GM10266 (cell line): Measurements from ENCODE around the gene SLC30A1.
"Not testable (repeated sequence)": the region's sequence is repeated elsewhere in the genome, so short reads cannot be mapped to it uniquely, and the experiment has no call there.

ENCODE experiments used
- DNase-seq: peaks from one replicate; pipeline ENCODE4 v3.0.0; 2012; ENCODE audit errors: extremely low spot score
- TF ChIP-seq, protein P1 (sequence below): IDR thresholded peaks from 2 replicates; pipeline ENCODE4 v1.5.1; 2012; ENCODE audit warnings: mild to moderate bottlenecking, low read depth; ENCODE audit not compliant: control insufficient read depth, insufficient read depth; ENCODE audit errors: missing control alignments

The SLC30A1 gene

DNA sequence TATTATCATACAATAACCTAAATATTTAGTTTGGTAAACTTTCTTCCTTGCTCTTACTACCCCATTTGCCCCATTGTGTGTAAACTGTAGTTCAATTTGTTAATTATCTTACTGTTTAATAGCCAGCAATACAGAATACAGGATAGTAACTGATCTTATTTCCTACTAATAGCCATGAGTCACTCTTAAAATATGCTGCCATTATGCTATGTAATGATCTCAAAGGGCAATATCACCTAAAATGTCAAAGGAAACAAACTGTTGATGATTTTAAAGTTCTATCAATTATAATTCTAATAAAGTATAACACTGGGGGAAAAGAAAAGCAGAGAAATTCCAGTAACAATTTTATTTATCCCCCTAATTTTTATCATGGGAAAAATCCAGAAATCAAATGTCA is 4.3 kb downstream of the SLC30A1 start:
- no peak for DNase-seq
- TF ChIP-seq, protein P1, sequence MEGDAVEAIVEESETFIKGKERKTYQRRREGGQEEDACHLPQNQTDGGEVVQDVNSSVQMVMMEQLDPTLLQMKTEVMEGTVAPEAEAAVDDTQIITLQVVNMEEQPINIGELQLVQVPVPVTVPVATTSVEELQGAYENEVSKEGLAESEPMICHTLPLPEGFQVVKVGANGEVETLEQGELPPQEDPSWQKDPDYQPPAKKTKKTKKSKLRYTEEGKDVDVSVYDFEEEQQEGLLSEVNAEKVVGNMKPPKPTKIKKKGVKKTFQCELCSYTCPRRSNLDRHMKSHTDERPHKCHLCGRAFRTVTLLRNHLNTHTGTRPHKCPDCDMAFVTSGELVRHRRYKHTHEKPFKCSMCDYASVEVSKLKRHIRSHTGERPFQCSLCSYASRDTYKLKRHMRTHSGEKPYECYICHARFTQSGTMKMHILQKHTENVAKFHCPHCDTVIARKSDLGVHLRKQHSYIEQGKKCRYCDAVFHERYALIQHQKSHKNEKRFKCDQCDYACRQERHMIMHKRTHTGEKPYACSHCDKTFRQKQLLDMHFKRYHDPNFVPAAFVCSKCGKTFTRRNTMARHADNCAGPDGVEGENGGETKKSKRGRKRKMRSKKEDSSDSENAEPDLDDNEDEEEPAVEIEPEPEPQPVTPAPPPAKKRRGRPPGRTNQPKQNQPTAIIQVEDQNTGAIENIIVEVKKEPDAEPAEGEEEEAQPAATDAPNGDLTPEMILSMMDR = no peak

DNA sequence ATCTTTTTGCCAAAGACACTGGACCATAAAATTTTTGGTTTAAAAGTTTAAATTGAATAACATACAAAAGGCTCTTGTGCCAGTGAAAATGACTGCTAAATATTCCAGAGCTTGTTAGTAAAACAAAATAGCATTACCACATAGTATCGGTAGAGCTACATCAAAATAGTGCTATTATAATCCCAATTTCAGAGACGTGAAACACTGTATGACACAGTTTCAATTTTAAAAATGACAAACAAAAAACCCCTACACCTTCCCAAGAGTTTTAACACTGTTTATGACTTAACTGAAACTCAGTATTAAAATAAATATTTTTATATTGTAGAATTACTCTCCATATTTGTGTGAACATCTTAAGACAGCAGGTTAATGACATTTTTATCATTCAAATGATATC is 7.0 kb downstream of the SLC30A1 start:
- TF ChIP-seq, protein P1 = no peak
- no peak for DNase-seq

DNA sequence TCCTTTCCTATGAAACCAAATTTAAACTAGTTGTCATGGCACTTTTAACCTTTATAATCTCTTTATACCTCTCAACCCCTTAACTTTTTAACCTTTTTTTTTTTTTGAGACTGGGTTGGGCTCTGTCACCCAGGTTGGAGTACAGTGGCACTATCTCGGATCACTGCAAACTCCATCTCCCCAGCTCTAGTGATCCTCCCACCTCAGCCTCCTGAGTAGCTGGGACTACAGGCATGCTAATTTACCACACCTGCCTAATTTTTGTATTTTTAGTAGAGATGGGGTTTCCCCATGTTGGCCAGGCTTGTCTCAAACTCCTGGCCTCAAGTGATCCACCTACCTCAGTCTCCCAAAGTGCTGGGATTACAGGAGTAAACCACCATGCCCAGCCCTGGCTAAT is 8.6 kb downstream of the SLC30A1 start:
- DNase-seq = not testable (repeated sequence)

DNA sequence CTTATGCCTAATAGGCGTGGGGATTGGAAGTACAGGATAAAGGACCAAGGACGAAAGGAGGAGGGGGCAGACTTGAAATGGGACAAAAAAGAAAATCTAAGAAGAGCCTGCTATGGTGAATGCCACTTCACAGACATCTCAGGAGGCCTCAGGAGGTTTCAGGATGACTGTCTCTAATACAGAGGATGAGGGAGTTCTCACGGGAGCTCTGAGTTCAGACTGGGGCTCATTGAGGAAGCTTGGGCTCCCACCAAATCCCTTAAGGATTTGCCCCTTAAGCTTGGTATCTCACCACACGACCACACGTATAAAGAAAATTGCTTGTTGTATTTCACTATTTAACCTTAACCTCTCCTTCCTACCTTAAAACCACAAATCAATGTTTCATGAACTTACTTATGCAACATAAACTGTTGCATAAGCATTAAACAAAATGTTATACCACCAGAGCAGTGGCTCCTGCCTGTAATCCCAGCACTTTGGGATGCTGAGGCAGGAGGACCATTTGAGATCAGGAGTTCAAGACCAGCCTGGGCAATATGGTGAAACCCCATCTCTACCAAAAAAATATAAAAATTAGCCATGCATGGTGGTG is 12.4 kb downstream of the SLC30A1 start:
- TF ChIP-seq, protein P1 = no peak
- peak; percentile 55 for DNase-seq

DNA sequence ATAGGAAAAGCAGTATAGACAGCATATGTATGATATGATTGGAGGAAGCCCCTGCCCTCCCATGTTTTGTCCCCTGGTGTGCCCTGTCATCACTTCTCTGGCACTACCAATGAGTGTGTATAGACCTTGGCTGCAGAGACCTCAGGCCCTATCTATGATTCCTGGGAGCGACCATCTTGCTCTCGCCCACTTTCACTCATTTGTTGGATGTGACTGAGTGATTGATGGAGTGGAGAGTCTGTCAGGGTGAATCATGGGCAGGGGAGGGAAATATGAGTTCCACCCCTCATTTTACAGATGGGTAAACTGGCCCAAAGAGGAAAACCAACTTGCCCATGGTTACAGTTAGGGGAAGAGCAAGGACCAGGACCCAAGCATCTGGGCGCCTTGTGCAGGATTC is 14.9 kb downstream of the SLC30A1 start:
- TF ChIP-seq, protein P1 = no peak
- no peak for DNase-seq

DNA sequence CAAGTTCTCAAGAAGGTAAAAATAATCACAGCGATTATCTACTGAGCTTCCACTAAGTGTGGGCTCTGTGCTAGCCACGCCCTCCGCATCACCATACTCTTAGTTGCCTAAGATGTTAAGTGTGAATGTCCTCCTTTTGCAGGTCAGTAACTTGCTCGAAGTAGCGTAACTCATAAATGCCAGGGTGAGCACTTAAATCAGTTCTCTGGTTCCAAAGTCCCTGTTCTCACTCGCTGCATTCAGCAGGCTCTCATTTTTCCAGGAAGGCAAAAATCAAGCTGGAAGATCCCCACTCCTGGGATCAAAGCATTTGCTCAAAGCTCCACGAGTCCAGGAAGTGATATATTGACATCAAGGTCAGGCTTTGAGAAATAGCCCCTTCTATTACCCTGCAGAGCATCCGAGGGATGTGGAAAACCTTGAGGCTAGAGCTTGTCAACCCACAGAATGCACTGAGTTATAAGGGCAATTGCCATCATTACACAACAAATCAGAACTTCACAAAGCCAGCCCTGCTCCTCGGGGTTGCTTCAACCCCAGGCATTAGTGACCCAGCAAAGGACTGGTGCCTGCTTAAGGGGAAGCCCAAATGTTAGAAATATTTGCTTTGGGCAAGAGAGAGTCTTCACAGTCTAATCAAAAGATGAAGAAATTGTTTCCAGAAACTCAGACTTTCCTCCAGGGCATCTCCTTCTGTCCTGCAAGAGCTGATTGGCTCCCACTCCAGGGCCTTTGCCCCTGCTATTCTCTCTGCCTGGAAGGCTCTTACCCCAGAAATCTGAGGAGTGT is 19.5 kb downstream of the SLC30A1 start:
- TF ChIP-seq, protein P1 = no peak
- no peak for DNase-seq

DNA sequence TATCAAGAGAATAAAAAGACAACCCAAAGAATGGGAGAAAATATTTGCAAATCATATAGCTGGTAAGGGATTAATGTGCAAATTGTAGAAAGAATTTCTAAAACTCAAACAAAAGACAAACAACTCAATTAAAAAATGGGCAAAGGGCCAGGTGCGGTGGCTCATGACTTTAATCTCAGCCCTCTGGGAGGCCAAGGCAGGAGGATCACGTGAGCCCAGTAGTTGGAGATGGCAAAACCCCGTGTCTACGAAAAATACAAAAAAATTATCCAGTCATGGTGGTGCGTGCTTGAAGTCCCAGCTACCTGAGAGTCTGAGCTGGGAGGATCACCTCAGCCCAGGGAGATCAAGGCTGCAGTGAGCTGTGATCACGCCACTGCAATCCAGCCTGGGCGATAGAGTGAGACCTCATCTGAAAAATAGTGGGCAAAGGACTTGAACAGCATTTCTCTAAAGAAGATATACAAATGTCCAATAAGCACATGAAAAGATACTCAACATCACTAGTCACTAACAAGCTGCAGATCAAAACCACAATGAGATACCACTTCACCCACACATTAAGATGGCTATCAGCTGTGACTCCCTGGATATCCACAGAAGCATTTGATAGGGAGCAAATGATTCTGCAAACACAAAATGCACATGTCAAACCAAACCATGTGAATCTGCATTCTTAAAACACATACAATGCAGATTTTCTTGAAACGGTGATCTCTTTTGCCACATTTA is 20.9 kb downstream of the SLC30A1 start:
- TF ChIP-seq, protein P1 = no peak
- DNase-seq = no peak
